Activated CD4-positive, CD25-positive, alpha-beta regulatory T cell treated with anti-CD3 and anti-CD28 coated beads, Interleukin-2, amount 50 U/mL, for 16 hours (primary cell): ENCODE data around the gene OPALIN.

Experiments used
- DNase-seq: peaks from one replicate; pipeline ENCODE4 v3.0.0-alpha.2; 2020; ENCODE audit warnings: low read depth, low spot score

Gene OPALIN

GRCh38 chr10:96299383-96299782 is 59.4 kb downstream of the OPALIN start:
- DNase-seq: no peak

GRCh38 chr10:96298362-96298761 is 60.4 kb downstream of the OPALIN start:
- DNase-seq: no peak

GRCh38 chr10:96297486-96297885 is 61.3 kb downstream of the OPALIN start:
- DNase-seq: no peak

- DNase-seq: no peak
Measured at GRCh38 chr10:96295475-96295874, 63.3 kb downstream of the OPALIN start.
